ENCODE data around the gene SLC9A6. TPM values are rescaled to one million over a fixed set of nuclear protein-coding genes. Genes with fewer than 3 reads are reported as not detected.

SLC9A6 gene
- total and polyA plus RNA-seq, 7 donors: 1.8 to 16.9 (median 12.5) TPM

DNA sequence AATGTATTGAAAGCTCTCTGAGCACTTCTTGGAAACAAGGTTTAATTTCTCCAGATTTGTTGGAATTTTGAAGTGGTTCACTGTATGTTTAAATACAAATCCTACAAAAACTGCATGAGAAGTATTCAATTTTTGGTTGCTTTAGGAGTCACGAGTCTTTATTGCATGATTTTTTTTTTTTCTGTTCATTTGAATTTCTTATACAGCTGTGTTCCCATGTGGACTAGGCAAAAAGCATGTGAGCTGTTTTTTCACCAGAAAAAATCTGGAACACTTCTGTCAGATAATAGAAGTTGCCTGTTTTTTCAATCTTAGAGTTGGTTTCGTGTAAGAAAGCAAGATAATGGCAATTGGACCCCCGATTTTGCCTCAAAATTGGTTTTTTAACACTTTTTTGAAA lies 66.4 kb downstream of the SLC9A6 start:
- 78 to 82% methylated on average over 3 of the region's 3 CpGs for whole genome bisulfite sequencing, 2 donors
- DNase-seq: no peak
- Histone ChIP-seq H3K36me3 (no peaks in the 10 kb centered on the region), H3K27ac (no peak overlapping the region), H3K27me3 (no peaks in the 10 kb centered on the region), H3K9me3 (no peaks in the 10 kb centered on the region), H3K4me1 (peaks cover 0 to 39% (median 20%) of the 10 kb centered on the region in 4 donors), H3K4me3 (no peak overlapping the region)
- TF ChIP-seq, protein P1, sequence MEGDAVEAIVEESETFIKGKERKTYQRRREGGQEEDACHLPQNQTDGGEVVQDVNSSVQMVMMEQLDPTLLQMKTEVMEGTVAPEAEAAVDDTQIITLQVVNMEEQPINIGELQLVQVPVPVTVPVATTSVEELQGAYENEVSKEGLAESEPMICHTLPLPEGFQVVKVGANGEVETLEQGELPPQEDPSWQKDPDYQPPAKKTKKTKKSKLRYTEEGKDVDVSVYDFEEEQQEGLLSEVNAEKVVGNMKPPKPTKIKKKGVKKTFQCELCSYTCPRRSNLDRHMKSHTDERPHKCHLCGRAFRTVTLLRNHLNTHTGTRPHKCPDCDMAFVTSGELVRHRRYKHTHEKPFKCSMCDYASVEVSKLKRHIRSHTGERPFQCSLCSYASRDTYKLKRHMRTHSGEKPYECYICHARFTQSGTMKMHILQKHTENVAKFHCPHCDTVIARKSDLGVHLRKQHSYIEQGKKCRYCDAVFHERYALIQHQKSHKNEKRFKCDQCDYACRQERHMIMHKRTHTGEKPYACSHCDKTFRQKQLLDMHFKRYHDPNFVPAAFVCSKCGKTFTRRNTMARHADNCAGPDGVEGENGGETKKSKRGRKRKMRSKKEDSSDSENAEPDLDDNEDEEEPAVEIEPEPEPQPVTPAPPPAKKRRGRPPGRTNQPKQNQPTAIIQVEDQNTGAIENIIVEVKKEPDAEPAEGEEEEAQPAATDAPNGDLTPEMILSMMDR (IDR thresholded peaks at IDR 0.05): no peak
- TF ChIP-seq EP300 (IDR thresholded peaks at IDR 0.05): no peak
- no peak for TF ChIP-seq POLR2A (IDR thresholded peaks at IDR 0.05)
- no peak for TF ChIP-seq POLR2AphosphoS5 (IDR thresholded peaks at IDR 0.05)
- intact Hi-C loops (cut with DNase I): no loop called here

DNA sequence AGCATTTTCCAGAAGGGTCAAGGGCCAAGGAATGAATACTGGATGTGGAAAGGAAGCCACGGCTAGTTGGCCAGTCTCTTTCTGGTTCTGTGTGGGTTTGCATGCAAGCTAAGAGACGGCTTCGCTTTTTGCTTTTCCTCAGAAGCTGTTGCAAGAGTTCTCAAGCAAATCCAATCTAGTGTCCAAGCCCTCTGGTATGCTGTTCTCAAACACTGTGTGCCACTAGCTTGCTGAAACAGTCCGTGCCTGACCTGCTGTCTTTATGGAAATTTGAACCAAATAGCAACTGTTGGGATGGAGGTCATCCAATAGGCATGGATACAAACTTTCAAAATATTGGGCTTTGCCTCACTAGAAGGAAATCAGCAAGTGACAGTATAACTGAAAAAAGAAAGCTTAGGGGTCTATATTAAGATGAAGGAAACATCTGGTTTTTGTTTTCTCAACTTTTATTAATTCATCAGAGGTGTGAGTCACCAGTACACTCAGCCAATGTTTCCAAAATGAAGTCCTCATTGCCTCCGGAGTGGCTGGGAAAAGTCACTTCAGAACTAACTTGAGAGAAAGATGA lies 70.5 kb downstream of the SLC9A6 start:
- intact Hi-C loops (cut with DNase I): loop anchor here (5.0 kb wide), 2 partner anchors 92 to 107 kb away; partner anchors contain the start of gene FHL1
- H3K4me3 ChIP-seq: peak overlapping the region in 2 of 4 donors; percentile 10 to 11

DNA sequence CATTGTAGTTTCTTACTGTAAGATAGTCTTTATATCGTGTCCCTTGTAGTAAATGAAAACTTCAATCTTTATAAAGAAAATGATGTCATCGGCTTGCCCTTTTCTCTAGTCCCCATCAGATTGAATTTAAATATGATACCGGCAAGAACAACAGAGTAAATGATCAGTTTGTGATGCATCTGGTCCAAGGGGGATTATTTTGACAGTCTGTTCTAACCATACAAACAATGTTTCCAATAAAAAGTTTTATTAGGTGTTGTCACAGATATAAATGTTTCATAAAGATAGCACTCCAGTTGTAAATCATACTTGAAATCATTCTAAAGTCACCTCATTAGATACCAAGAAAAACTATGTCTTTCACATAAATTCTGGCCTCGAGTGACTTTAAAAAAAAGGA lies 72.3 kb downstream of the SLC9A6 start:
- DNase-seq: no peak
- TF ChIP-seq POLR2AphosphoS5 (IDR thresholded peaks at IDR 0.05) (no peak), POLR2A (IDR thresholded peaks at IDR 0.05) (no peak), EP300 (IDR thresholded peaks at IDR 0.05) (no peak)
- TF ChIP-seq, protein P1 (IDR thresholded peaks at IDR 0.05): no peak
- no peaks in the 10 kb centered on the region for H3K9me3 ChIP-seq
- H3K4me1 ChIP-seq: peaks cover 0 to 35% (median 15%) of the 10 kb centered on the region in 4 donors
- no peaks in the 10 kb centered on the region for H3K27me3 ChIP-seq
- H3K4me3 ChIP-seq: no peak overlapping the region
- H3K36me3 ChIP-seq: no peaks in the 10 kb centered on the region
- peak overlapping the region; percentile 82 to 88 (median 87) for H3K27ac ChIP-seq
- 28 to 73% methylated on average over 4 of the region's 4 CpGs for WGBS, 2 donors
- intact Hi-C loops (cut with DNase I): loop anchor here (5.0 kb wide), 2 partner anchors 90 to 105 kb away; partner anchors contain the start of gene FHL1

More for the DNA sequence above, 70.5 kb downstream of the SLC9A6 start:
- Histone ChIP-seq H3K9me3 (no peaks in the 10 kb centered on the region), H3K4me1 (peaks cover 0 to 35% (median 15%) of the 10 kb centered on the region in 4 donors), H3K27ac (peak overlapping the region; percentile 82 to 88 (median 87)), H3K27me3 (no peaks in the 10 kb centered on the region), H3K36me3 (no peaks in the 10 kb centered on the region)
- 53 to 73% methylated on average over 5 of the region's 5 CpGs for WGBS, 2 donors
- peak; percentile 91 for DNase-seq
- TF ChIP-seq, protein P1 (IDR thresholded peaks at IDR 0.05): no peak
- TF ChIP-seq EP300 (IDR thresholded peaks at IDR 0.05) (peak; percentile 78 to 98 (median 83)), POLR2A (IDR thresholded peaks at IDR 0.05) (peak in 1 of 2 donors; percentile 34), POLR2AphosphoS5 (IDR thresholded peaks at IDR 0.05) (peak in 3 of 4 donors; percentile 75 to 84 (median 79))

DNA sequence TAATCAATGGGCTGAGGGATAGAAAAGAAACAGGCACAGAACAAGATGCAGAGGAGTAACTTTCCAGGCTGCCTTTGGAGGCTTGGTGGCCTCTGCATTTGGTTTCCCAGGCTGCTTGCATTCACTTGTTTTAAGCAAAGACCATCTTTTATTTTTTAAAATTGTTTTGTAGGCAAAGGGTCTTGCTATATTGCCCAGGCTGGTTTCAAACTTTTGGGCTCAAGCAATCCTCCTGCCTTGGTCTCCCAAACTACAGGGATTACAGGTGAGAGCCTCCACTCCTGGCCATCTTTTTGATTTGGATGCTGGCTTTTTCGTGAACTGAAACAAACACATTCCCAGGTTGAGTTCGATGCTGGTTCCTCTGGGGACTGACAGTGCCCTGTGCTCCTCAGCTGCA lies 74.1 kb downstream of the SLC9A6 start:
- WGBS, 2 donors: 81 to 91% methylated on average over 2 of the region's 2 CpGs
- no peaks in the 10 kb centered on the region for H3K9me3 ChIP-seq
- peaks cover 0 to 41% (median 21%) of the 10 kb centered on the region in 4 donors for H3K4me1 ChIP-seq
- TF ChIP-seq EP300 (IDR thresholded peaks at IDR 0.05) (no peak), POLR2AphosphoS5 (IDR thresholded peaks at IDR 0.05) (no peak), POLR2A (IDR thresholded peaks at IDR 0.05) (no peak)
- TF ChIP-seq, protein P1 (IDR thresholded peaks at IDR 0.05): no peak
- peak overlapping the region; percentile 82 to 88 (median 87) for H3K27ac ChIP-seq
- no peak for DNase-seq
- intact Hi-C loops (cut with DNase I): loop anchor here (5.0 kb wide), 2 partner anchors 88 to 103 kb away; partner anchors contain the start of gene FHL1
- H3K27me3 ChIP-seq: no peaks in the 10 kb centered on the region
- H3K4me3 ChIP-seq: no peak overlapping the region
- no peaks in the 10 kb centered on the region for H3K36me3 ChIP-seq
